Spleen (tissue), 11 donors: Measurements from ENCODE around the gene EVC. TPM values are rescaled to one million over a fixed set of nuclear protein-coding genes. Genes with fewer than 3 reads are reported as not detected.

ENCODE experiments used
- DNase-seq: peaks from one replicate; pipeline ENCODE4 v3.0.0-alpha.2; 2020
- H3K27ac ChIP-seq, 8 donors: fragments of 200-600 bp; sonication (generic) in 7 of 8; 1 replicate in 4 of 8; 2 replicates in 4 of 8; pipeline versions ENCODE4 v1.5.0 to v1.8.0; 2016 to 2021; ENCODE audit warnings: inconsistent platforms in 4 of 8, mild to moderate bottlenecking in 4 of 8, moderate library complexity in 1 of 8
- H3K27me3 ChIP-seq, 7 donors: fragments of 200-600 bp; sonication (generic) in 6 of 7; replicated peaks in 1 of 7; 1 replicate in 4 of 7; 2 replicates in 3 of 7; pipeline versions ENCODE4 v1.5.0 to v1.8.0; 2016 to 2021; ENCODE audit warnings: inconsistent platforms in 3 of 7, mild to moderate bottlenecking in 1 of 7
- H3K36me3 ChIP-seq, 6 donors: fragments of 200-600 bp; sonication (generic) in 5 of 6; 1 replicate in 4 of 6; 2 replicates in 2 of 6; pipeline versions ENCODE4 v1.5.0 to v1.8.0; 2016 to 2021; ENCODE audit warnings: inconsistent platforms in 2 of 6
- H3K4me1 ChIP-seq, 6 donors: fragments of 200-600 bp; sonication (generic) in 5 of 6; 1 replicate in 3 of 6; 2 replicates in 3 of 6; pipeline versions ENCODE4 v1.5.0 to v1.8.0; 2016 to 2021; ENCODE audit warnings: inconsistent platforms in 3 of 6
- H3K4me3 ChIP-seq, 8 donors: fragments of 200-600 bp; sonication (generic) in 7 of 8; 1 replicate in 4 of 8; 2 replicates in 4 of 8; pipeline versions ENCODE4 v1.5.0 to v1.8.0; 2016 to 2021; ENCODE audit warnings: inconsistent platforms in 4 of 8, mild to moderate bottlenecking in 4 of 8, moderate library complexity in 2 of 8
- H3K9me3 ChIP-seq, 8 donors: fragments of 200-600 bp; sonication (generic) in 7 of 8; 1 replicate in 4 of 8; 2 replicates in 4 of 8; pipeline versions ENCODE4 v1.5.0 to v1.8.0; 2016 to 2021; ENCODE audit warnings: inconsistent platforms in 4 of 8
- CTCF ChIP-seq, 11 experiments: fragments of 200-600 bp in 7 of 11; fragments of 450-650 bp in 4 of 11; sonication (generic) in 4 of 11; IDR thresholded peaks in 8 of 11; conservative IDR thresholded peaks in 3 of 11; 1 replicate in 7 of 11; 2 replicates in 4 of 11; pipeline versions ENCODE4 v1.4.0 to v1.8.0; 2016 to 2021; ENCODE audit warnings: antibody characterized with exemption in 11 of 11, inconsistent platforms in 4 of 11, mild to moderate bottlenecking in 1 of 11
- POLR2A ChIP-seq, 3 donors: fragments of 450-650 bp; IDR thresholded peaks; one replicate each; pipeline ENCODE4 v1.5.1; 2017; ENCODE audit warnings: antibody characterized with exemption in 3 of 3, mild to moderate bottlenecking in 1 of 3
- POLR2AphosphoS5 ChIP-seq, 3 donors: sonication (generic); formaldehyde crosslinking; IDR thresholded peaks; one replicate each; pipeline ENCODE4 v1.5.1; 2017; ENCODE audit warnings: antibody characterized with exemption in 3 of 3
- WGBS, 5 donors: extraction: QIAGEN DNeasy Blood & Tissue Kit in 3 of 5; methylation state at CpG; one replicate each; pipeline versions ENCODE4 v1.1.5 to v1.1.7; 2013 to 2018; 5-methylcytosine and 5-hydroxymethylcytosine counted together
- intact Hi-C: fragments of 100-400 bp; cut with DNase I; formaldehyde crosslinking; loops from one replicate; pipeline ENCODE4 v1.15.0; 2023; ENCODE audit warnings: low total_unique reads
- polyA plus RNA-seq, 3 donors: library from polyadenylated mRNA; stranded (reverse); fragments of 200-250 nt; gene quantifications; one replicate each; pipeline ENCODE4 v1.2.1, GENCODE V29; 2013
- total RNA-seq, 7 donors: library from RNA; depleted of rRNA in 3 of 7; stranded (reverse); fragments of >200 nt in 3 of 7; fragmentation: NEBNext Ultra II Directional in 4 of 7; extraction: Animal tissue kit (Norgen Biotek cat#: 25700) in 4 of 7; gene quantifications; one replicate each; pipeline versions ENCODE4 v1.1.0 to v1.2.1, GENCODE V29; 2016 to 2021
- donor health status: healthy with polysubstance abuse.
- donor health status: DM: no; HTN: no; CAD: no; lungs with moderate emphysema.
- donor health status: DM: no; HTN: no; CAD: no.
- donor health status: Bipolar disorder and iron deficiency.
- donor health status: healthy.
- donor health status: DM: no; HTN: no; CAD: no.
- donor health status: DM: yes; HTN: yes; CAD: no.

Gene EVC
- total and polyA plus RNA-seq, 10 donors: 0.20 to 13.3 (median 6.9) TPM

- peaks cover 0 to 10% (median 0%) of the 10 kb centered on the region in 7 donors for H3K27me3 ChIP-seq
- no peaks in the 10 kb centered on the region for H3K4me1 ChIP-seq
- intact Hi-C loops: loop anchor here (10.0 kb wide), 1 partner anchor 1319 kb away; no protein-coding TSS in a partner anchor
- H3K4me3 ChIP-seq: no peak overlapping the region
- no peak for DNase-seq
- H3K9me3 ChIP-seq: peaks cover 0 to 10% (median 2%) of the 10 kb centered on the region in 8 donors
- TF ChIP-seq POLR2AphosphoS5 (IDR thresholded peaks at IDR 0.05) (no peak), POLR2A (IDR thresholded peaks at IDR 0.05) (no peak), CTCF (IDR thresholded peaks at IDR 0.05 in 8 of 11, conservative IDR thresholded peaks at IDR 0.05 in 3 of 11) (no peak)
- no peak overlapping the region for H3K27ac ChIP-seq
- WGBS, 5 donors: 82 to 95% (median 89%) methylated on average over 7 of the region's 7 CpGs
- H3K36me3 ChIP-seq: peaks cover 0 to 23% (median 0%) of the 10 kb centered on the region in 6 donors
Measured at GRCh38 chr4:5813882-5814255, 102.9 kb downstream of the EVC start.

- Histone ChIP-seq H3K27me3 (peaks cover 0 to 10% (median 0%) of the 10 kb centered on the region in 7 donors), H3K4me1 (no peaks in the 10 kb centered on the region), H3K9me3 (peaks cover 0 to 10% (median 2%) of the 10 kb centered on the region in 8 donors), H3K4me3 (no peak overlapping the region), H3K27ac (no peak overlapping the region), H3K36me3 (peaks cover 0 to 18% (median 0%) of the 10 kb centered on the region in 6 donors)
- 87 to 94% (median 91%) methylated on average over 6 of the region's 6 CpGs for WGBS, 5 donors
- TF ChIP-seq POLR2AphosphoS5 (IDR thresholded peaks at IDR 0.05) (no peak), POLR2A (IDR thresholded peaks at IDR 0.05) (no peak), CTCF (IDR thresholded peaks at IDR 0.05 in 8 of 11, conservative IDR thresholded peaks at IDR 0.05 in 3 of 11) (no peak)
- intact Hi-C loops: loop anchor here (10.0 kb wide), 1 partner anchor 1320 kb away; no protein-coding TSS in a partner anchor
- peak; percentile 69 for DNase-seq
Measured at GRCh38 chr4:5814421-5814820, 103.4 kb downstream of the EVC start.

GRCh38 chr4:5815641-5816040, 104.6 kb downstream of the EVC start:
- peaks cover 0 to 10% (median 0%) of the 10 kb centered on the region in 7 donors for H3K27me3 ChIP-seq
- H3K9me3 ChIP-seq: peaks cover 0 to 4% (median under 1%) of the 10 kb centered on the region in 8 donors
- H3K4me1 ChIP-seq: no peaks in the 10 kb centered on the region
- no peak overlapping the region for H3K27ac ChIP-seq
- intact Hi-C loops: loop anchor here (10.0 kb wide), 1 partner anchor 1321 kb away; no protein-coding TSS in a partner anchor
- TF ChIP-seq POLR2AphosphoS5 (IDR thresholded peaks at IDR 0.05): no peak
- TF ChIP-seq POLR2A (IDR thresholded peaks at IDR 0.05): no peak
- no peak for TF ChIP-seq CTCF (IDR thresholded peaks at IDR 0.05 in 8 of 11, conservative IDR thresholded peaks at IDR 0.05 in 3 of 11)
- H3K36me3 ChIP-seq: peaks cover 0 to 7% (median 0%) of the 10 kb centered on the region in 6 donors
- DNase-seq: no peak
- H3K4me3 ChIP-seq: no peak overlapping the region
- WGBS, 5 donors: 77 to 93% (median 86%) methylated on average over 5 of the region's 5 CpGs

- intact Hi-C loops: loop anchor here (10.0 kb wide), 1 partner anchor 1321 kb away; no protein-coding TSS in a partner anchor
- DNase-seq: peak; percentile 54
- H3K36me3 ChIP-seq: peaks cover 0 to 6% (median 0%) of the 10 kb centered on the region in 6 donors
- TF ChIP-seq CTCF (IDR thresholded peaks at IDR 0.05 in 8 of 11, conservative IDR thresholded peaks at IDR 0.05 in 3 of 11): no peak
- no peak for TF ChIP-seq POLR2AphosphoS5 (IDR thresholded peaks at IDR 0.05)
- no peak for TF ChIP-seq POLR2A (IDR thresholded peaks at IDR 0.05)
- H3K27me3 ChIP-seq: peaks cover 0 to 10% (median 0%) of the 10 kb centered on the region in 7 donors
- H3K9me3 ChIP-seq: no peaks in the 10 kb centered on the region
- no peak overlapping the region for H3K4me3 ChIP-seq
- H3K27ac ChIP-seq: no peak overlapping the region
- WGBS, 5 donors: 56 to 73% (median 71%) methylated on average over 8 of the region's 8 CpGs
- no peaks in the 10 kb centered on the region for H3K4me1 ChIP-seq
Measured at GRCh38 chr4:5816101-5816500, 105.1 kb downstream of the EVC start.
